Measurements from ENCODE around the gene LRRK1.
A peak's percentile ranks its signal among the peaks of the same experiment; 100 is the strongest.

The LRRK1 gene

DNA sequence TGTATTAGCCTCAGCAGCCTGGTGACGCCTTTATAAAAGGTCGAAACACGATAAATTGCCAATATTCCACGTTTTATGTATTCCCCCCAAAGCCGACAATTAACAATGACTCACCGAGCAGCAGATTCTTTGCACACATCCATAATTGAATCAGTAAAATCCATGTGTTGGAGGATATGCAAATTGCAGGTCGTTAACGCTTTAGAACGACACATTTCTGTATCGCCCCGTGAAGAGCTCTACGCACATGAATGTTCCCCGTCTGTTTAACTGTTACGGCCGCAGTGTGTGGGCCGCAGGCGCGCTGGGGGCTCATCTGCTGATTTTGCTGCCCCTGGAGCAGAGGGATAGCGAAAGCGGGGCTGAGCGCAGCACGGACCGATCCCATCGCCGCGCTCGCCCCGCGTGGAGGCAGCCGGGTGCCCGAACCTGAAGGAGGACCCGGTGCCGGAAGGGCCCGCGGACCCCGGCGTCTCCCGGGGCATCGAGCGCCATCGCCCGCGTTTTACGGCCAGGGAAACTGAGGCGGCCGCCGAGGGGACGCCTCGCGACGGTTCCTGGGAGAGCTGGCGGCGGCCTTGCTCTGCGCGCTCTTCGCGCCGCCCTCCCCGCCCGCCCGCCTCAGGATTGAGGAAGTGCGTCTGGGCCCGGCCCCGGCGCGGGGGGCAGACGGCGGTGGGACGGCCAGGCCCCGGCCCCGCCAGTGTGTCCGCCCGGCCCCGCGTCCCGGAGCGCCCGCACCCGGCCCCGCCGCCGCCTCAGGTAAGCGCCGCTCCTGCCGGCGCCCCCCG lies at the start of gene LRRK1:
Gene LRRK1, plus strand, starts transcription at position 668 of the 791 bp plus-strand sequence. CDS start 5,276 bp downstream, outside the sequence.
- peak; percentile 29 for DNase-seq

- DNase-seq: peak; percentile 74
These were observed 46.0 kb upstream of the LRRK1 start for GRCh38 chr15:100873029-100873677.

GRCh38 chr15:100875495-100875894 lies 43.7 kb upstream of the LRRK1 start:
- no peak for DNase-seq

GRCh38 chr15:100875976-100876375 lies 43.2 kb upstream of the LRRK1 start:
- DNase-seq: no peak

- DNase-seq: no peak
These were observed 41.6 kb upstream of the LRRK1 start for GRCh38 chr15:100877551-100877950.

- no peak for DNase-seq
These were observed 41.0 kb upstream of the LRRK1 start for GRCh38 chr15:100878130-100878529.

GRCh38 chr15:100878648-100879047 lies 40.5 kb upstream of the LRRK1 start:
- no peak for DNase-seq

GRCh38 chr15:100879061-100879463 lies 40.1 kb upstream of the LRRK1 start:
- DNase-seq: no peak

GRCh38 chr15:100879464-100880138 lies 39.6 kb upstream of the LRRK1 start, which contains the start of gene ALDH1A3:
TSS of gene ALDH1A3 (plus strand) at chr15:100879831. CDS start at chr15:100879908, 77 bp downstream.
- no peak for DNase-seq

GRCh38 chr15:100880139-100880896 lies 38.8 kb upstream of the LRRK1 start:
- no peak for DNase-seq

DNA sequence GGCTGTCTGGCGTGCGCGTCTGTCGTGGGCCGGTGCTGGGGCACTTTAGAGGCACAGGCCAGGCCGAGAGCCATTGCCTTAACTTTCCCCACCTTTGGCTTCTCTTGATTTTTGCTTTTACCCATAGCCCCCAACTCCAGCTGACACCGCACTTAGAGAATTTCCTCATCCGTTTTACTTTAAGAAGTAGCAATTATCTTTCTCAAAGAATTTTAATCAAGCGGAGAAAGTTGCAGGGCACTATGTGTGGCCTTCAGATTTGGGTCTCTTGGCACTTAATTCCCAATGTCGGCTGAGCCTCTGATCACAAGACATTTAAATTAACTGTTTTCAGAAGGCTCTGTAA lies 38.3 kb upstream of the LRRK1 start:
- no peak for DNase-seq

DNA sequence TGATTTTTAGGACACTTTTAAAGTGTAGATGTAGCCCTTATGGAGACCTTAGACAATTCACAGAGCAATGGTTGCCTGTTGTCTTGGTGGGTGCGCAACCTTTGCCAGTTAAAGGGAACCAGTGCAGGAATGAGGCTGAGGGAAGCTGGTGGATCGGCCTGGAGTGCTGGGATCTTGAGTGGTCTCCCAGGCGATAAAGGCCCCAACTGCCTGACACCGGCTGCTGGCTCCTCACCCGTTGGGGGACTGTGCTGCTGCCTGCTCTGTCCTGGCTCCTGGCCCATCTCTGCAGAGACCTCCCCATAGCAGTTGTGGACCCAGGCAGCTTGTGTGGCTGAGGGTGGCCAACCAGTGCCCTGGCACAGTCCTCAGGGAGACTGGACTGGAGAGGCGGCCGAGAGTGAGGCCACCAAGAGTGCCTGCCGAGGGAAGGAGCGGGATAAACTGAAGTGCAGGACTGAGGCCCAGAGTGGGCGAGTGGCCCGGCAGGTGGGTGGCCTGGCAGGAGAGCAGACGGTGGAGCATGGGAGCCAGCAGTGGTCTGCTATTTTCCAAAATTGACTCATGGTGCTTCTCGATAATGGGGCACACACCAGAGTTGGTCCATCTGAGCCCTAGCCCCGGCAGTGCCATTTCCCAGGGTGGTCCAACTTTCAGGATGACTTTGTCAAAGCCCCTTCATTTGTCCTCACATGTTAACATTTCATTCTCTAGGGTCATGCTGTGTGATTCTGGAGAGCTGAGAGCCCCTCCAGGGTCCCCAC lies 37.4 kb upstream of the LRRK1 start:
- DNase-seq: no peak

DNA sequence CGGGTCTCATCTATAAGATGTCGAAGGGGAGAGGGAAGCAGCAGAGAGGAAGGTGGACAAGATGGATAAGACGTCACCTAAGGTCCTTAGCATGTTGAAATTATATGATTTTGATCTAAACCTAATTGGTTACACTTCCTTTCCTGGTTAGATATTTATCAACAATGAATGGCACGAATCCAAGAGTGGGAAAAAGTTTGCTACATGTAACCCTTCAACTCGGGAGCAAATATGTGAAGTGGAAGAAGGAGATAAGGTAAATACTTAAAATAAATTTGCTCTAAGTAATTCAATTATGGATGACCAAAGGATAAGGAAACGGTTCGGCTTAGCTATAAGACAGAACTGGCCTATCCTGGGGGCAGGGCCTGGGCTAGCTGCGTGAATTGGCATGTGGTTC lies 34.0 kb upstream of the LRRK1 start:
- DNase-seq: no peak

DNA sequence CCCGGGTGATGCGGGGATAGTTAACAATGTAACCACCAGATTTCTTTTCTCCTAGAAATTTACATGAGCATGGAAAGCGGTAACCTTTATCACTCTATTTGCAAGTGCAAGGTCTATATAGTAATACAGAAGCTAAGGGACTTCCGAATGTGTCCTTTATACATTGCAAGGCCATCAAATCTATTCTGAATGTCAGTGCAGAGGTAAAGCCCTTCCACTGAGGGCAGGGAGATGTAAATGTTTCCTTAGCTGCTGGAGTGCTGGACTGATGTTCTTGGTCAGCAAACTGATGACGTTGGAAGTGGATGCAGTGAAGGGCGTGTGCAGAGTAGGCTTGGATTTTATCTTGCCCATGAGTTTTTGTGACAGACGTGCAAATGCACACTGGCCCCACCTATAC lies 33.3 kb upstream of the LRRK1 start:
- no peak for DNase-seq

- DNase-seq: no peak
These were observed 31.8 kb upstream of the LRRK1 start for GRCh38 chr15:100887211-100887913.

- no peak for DNase-seq
These were observed 29.6 kb upstream of the LRRK1 start for GRCh38 chr15:100889385-100890050.

DNA sequence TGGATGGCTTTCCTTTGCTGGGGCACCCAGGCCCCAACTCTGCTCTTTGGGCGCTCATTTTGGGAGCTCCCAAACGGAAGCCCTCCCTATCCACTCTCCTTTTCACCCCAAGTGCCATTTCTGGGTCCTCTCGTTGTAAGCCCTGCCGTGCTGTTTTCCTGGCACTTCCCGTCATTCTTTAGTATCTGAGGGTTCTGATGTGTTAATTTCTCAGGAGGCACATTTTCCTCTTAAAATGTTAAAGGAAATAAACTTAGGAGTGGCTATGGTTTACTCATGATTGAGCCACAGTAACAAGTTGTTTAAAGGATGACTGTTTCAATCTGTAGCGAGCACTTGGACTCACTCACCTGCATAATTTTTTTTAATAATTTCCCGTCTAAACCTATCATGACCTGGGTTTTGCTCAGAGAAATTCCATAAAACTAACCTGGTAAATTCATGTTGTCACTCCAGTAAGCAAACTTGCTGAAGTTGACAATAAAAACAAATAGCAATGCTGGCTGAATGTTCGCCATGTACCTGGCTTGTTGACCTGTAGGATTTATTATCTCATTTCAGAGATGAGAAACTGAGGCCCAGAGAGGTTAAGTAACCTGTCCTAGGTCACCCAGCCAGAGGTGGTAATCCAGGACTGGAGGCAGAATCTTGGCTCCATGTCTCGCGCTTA lies 29.0 kb upstream of the LRRK1 start:
- DNase-seq: no peak

DNA sequence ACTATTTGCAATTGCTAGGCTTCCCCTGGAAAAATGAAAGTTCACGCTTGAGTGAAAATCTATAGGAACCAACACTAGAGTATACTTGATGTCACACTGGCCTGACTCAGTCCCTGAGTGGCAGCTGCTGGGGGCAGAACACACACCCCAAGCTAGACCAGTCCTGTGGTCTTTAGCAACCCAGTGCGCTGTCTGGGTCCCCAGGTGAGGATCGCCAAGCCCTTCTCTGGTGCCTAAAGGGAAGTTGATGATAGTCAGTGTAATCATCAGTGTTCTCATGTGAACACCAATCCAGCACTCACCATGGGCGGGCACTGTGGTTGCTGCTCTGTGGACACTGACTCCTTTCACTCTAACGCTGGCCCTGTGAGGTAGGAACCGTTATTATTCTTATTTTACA lies 28.3 kb upstream of the LRRK1 start:
- DNase-seq: no peak

DNA sequence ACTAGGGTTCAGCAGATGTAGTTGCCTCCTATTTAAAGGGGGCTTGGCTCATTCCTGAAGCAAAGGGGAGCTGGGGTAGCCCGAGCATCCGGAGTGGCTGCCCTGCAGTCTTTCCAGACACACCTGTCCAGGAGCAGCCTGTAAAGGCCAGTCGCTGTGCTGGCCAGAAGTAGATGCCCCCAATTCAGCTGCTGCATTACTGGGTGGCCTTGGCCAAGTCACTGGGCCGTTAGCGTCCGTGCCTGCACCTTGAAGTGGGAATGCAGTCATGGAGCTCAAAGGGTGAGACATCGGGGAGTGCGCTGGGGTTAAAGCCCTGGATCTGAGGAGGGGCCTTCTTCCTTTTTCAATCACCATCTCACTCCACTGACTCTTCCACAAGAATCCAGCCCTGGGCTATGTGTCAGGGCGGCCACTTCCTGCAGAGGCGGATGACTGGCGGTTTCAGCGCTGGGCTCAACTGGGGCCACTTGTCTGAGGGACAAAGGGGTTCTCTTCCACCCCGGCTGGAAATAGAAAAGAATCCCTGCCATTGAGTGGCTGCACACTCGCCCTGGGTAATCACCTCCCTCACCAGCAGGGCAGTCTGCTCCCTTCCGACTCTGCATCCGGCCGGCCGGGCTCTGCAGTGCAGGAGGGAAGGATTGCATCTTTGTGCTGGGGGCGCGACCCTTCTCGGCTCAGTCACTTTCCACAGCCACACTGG lies 27.7 kb upstream of the LRRK1 start:
- no peak for DNase-seq

DNA sequence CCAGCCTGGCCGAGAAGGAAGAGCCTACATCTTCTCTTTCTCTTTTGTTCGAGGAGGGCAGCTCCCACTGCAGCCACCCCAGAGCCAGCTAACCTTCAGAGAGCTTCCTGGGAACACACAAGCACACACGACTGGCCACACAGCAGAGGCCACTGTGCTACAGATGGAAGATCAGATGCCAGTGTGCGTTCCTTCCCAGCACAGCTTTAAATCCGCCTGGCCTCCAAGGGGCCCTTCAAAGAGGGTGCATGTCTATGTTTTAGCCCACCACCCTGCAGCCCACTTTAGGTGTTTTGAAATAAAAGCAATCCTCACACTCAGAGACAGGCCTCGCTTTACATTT lies 27.2 kb upstream of the LRRK1 start:
- no peak for DNase-seq

Measured in NCI-H1105 (cell line).